Measurements from ENCODE around the gene USP34.

- TF ChIP-seq CTCF (conservative IDR thresholded peaks at IDR 0.05 in 1 of 2, IDR thresholded peaks at IDR 0.05 in 1 of 2; ENCODE audit: low read depth in 1 of 2, low read length in 2 of 2) (no peak), EZH2 (IDR thresholded peaks at IDR 0.05; ENCODE audit: low read length, missing control alignments) (no peak)
Observed at GRCh38 chr2:61173116-61173515, 297.8 kb downstream of the USP34 start.
